ENCODE data around the gene IL36RN. TPM values are rescaled to one million over a fixed set of nuclear protein-coding genes. Genes with fewer than 3 reads are reported as not detected.

Gene IL36RN
- total RNA-seq, 1 experiment from 2014 or later: 1.7 TPM

- BruUV-seq (replicated peaks): no TSS peak
- TF ChIP-seq CTCF (conservative IDR thresholded peaks at IDR 0.05): no peak
- no peak for TF ChIP-seq EZH2 (IDR thresholded peaks at IDR 0.05; ENCODE audit: low read depth)
- Histone ChIP-seq H2AFZ (no peak overlapping the region), H3K4me2 (no peak overlapping the region), H3K9me2 (ENCODE audit: insufficient read depth) (no peaks in the 10 kb centered on the region), H3K9me3 (ENCODE audit: insufficient read depth, low read depth) (no peaks in the 10 kb centered on the region), H4K20me1 (ENCODE audit: insufficient read depth) (no peaks in the 10 kb centered on the region), H3K27me3 (ENCODE audit: insufficient read depth, low read depth) (no peaks in the 10 kb centered on the region), H3K36me3 (ENCODE audit: low read depth) (no peaks in the 10 kb centered on the region), H3F3A (ENCODE audit: insufficient read depth, low read depth) (no peaks in the 10 kb centered on the region), H3K27ac (no peak overlapping the region), H3K79me2 (ENCODE audit: low read depth) (no peaks in the 10 kb centered on the region), H3K4me3 (no peak overlapping the region), H3K4me1 (replicated peaks; ENCODE audit: insufficient read depth) (no peaks in the 10 kb centered on the region)
- CTCF ChIA-PET: interaction anchor here (0.6 kb wide), 1 partner anchor 8 kb away, joined by 3 read pairs; no protein-coding TSS in a partner anchor
- no peak for DNase-seq
- intact Hi-C loops (cut with micrococcal nuclease; ENCODE audit: unreplicated experiment): no loop called here
- POLR2A ChIA-PET (ENCODE audit: unreplicated experiment): no interaction called here
These were observed 29.4 kb downstream of the IL36RN start for GRCh38 chr2:113088213-113088992.

GRCh38 chr2:113089916-113090315 lies 30.9 kb downstream of the IL36RN start:
- no peaks in the 10 kb centered on the region for H3F3A ChIP-seq (ENCODE audit: insufficient read depth, low read depth)
- H3K4me1 ChIP-seq (replicated peaks; ENCODE audit: insufficient read depth): no peaks in the 10 kb centered on the region
- ChIA-PET CTCF (no interaction called here), POLR2A (ENCODE audit: unreplicated experiment) (no interaction called here)
- no peaks in the 10 kb centered on the region for H3K79me2 ChIP-seq (ENCODE audit: low read depth)
- no peaks in the 10 kb centered on the region for H3K36me3 ChIP-seq (ENCODE audit: low read depth)
- H3K27me3 ChIP-seq (ENCODE audit: insufficient read depth, low read depth): no peaks in the 10 kb centered on the region
- no peak overlapping the region for H3K4me2 ChIP-seq
- no peaks in the 10 kb centered on the region for H4K20me1 ChIP-seq (ENCODE audit: insufficient read depth)
- no peak overlapping the region for H3K27ac ChIP-seq
- H3K9me3 ChIP-seq (ENCODE audit: insufficient read depth, low read depth): no peaks in the 10 kb centered on the region
- H2AFZ ChIP-seq: no peak overlapping the region
- no peak for DNase-seq
- no peak overlapping the region for H3K4me3 ChIP-seq
- TF ChIP-seq EZH2 (IDR thresholded peaks at IDR 0.05; ENCODE audit: low read depth): no peak
- TF ChIP-seq CTCF (conservative IDR thresholded peaks at IDR 0.05): no peak
- H3K9me2 ChIP-seq (ENCODE audit: insufficient read depth): no peaks in the 10 kb centered on the region
- no TSS peak for BruUV-seq (replicated peaks)
- intact Hi-C loops (cut with micrococcal nuclease; ENCODE audit: unreplicated experiment): no loop called here

- Histone ChIP-seq H4K20me1 (ENCODE audit: insufficient read depth) (no peaks in the 10 kb centered on the region), H3K36me3 (ENCODE audit: low read depth) (no peaks in the 10 kb centered on the region), H3K27me3 (ENCODE audit: insufficient read depth, low read depth) (no peaks in the 10 kb centered on the region), H3K4me2 (no peak overlapping the region), H2AFZ (no peak overlapping the region), H3K27ac (no peak overlapping the region), H3K9me3 (ENCODE audit: insufficient read depth, low read depth) (no peaks in the 10 kb centered on the region), H3F3A (ENCODE audit: insufficient read depth, low read depth) (no peaks in the 10 kb centered on the region), H3K79me2 (ENCODE audit: low read depth) (no peaks in the 10 kb centered on the region), H3K4me1 (replicated peaks; ENCODE audit: insufficient read depth) (no peaks in the 10 kb centered on the region), H3K9me2 (ENCODE audit: insufficient read depth) (no peaks in the 10 kb centered on the region), H3K4me3 (no peak overlapping the region)
- TF ChIP-seq EZH2 (IDR thresholded peaks at IDR 0.05; ENCODE audit: low read depth) (no peak), CTCF (conservative IDR thresholded peaks at IDR 0.05) (no peak)
- ChIA-PET POLR2A (ENCODE audit: unreplicated experiment) (no interaction called here), CTCF (interaction anchor here (0.7 kb wide), 1 partner anchor 105 kb away, joined by 3 read pairs; no protein-coding TSS in a partner anchor)
- no TSS peak for BruUV-seq (replicated peaks)
- no peak for DNase-seq
- intact Hi-C loops (cut with micrococcal nuclease; ENCODE audit: unreplicated experiment): no loop called here
These were observed 32.4 kb downstream of the IL36RN start for GRCh38 chr2:113091231-113091896.
